Stimulated activated CD8-positive, alpha-beta memory T cell treated with anti-CD3 and anti-CD28 coated beads, Interleukin-7, amount 100 ng/mL, for 48 hours (primary cell): Measurements from ENCODE around the gene SHH.
A peak's percentile ranks its signal among the peaks of the same experiment; 100 is the strongest.

Experiments
- DNase-seq, 2 donors: peaks; one replicate each; pipeline ENCODE4 v3.0.0-alpha.2; 2020; ENCODE audit warnings: low read depth in 1 of 2; ENCODE audit errors: extremely low read depth in 1 of 2

Gene SHH

GRCh38 chr7:155807789-155808548 lies 4.3 kb downstream of the SHH start:
- no peak for DNase-seq

DNA sequence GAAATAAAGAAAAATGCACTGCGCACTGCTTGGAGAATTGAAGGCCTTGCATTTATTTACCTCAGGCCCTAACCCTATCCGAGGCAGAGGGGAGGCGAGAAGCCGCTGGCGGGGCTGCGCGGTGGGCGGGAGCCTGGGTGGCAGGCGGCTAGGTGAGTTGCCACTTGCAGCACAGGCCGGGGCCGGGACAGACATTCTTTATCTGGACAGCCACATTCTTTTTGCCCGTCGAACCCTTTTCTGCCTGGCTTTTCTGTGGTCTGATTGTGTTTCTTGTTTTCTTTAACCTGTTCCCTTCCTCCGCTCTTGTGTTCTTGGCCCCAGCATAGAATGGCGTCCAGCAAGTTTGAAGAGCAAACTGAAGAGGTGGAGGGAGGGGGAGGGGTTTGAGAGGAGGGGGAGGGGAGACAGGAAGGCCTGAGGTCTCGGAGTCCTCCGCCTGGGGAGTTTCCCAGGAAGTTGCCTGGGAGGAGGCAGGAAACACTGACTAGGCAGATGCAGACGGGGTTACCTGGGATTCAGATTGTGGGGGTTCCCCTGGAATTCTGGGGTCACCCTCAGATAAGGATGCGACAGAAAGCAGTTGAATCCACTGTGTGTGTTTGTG lies 5.1 kb downstream of the SHH start:
- no peak for DNase-seq

- DNase-seq: no peak
Observed at GRCh38 chr7:155806096-155806871, 6.0 kb downstream of the SHH start.

DNA sequence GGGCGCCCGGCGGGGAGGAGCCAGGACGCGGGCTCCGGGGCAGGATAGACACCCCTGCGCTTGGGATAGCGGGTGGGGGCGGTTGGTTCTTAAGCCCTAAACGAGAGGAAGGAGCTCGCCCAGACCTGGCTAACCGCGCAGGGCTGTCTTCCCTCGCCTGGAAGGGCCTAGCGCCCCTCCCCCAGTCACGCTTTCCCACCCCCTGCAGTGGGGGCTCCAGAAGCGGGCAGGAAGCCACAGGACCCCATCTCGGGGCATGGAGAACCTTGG lies 6.5 kb downstream of the SHH start:
- DNase-seq: no peak

GRCh38 chr7:155804897-155805825 lies 7.1 kb downstream of the SHH start:
- DNase-seq: peak in 1 of 2 donors; percentile 42

GRCh38 chr7:155804431-155804831 lies 7.8 kb downstream of the SHH start:
- no peak for DNase-seq

DNA sequence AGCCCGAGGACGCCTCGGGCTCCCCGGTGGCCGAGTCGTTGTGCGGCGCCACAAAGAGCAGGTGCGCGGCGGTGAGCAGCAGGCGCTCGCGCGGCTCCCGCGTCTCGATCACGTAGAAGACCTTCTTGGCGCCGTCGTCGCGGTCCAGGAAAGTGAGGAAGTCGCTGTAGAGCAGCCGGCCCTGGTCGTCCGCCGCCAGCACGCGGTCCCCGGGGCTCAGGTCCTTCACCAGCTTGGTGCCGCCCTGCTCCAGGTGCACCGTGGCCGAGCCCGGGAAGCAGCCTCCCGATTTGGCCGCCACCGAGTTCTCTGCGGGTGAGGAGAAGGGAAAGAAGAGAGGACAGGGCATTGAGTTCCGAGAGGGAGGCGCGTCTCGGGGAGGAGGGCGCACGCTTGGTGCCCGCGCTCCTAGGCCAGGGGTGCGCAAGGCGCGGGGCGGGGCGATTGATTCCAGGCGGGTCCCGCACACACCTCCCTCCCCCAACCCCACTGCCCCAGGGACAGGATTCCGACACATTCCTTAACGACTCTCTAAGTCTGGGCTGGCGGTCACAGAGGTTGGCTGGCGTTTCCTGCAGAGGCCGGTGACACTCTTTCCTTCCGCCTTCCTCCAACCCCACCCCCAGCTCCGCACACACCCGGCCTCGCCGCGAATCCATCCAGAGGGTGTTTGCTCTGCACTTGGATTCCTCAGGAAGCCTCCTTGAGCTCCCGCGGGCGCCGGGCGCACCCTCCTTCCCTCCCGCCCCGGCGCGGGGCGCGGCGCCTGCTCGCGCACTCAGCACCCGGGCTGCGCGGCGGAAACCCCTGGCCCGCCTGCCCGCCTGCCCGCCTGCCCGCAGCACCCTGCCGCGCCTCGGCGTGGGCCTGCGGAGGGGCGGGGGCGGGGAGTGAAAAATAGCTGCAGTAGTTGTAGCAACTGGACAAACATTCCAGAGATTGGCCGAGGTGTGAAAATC lies 8.6 kb downstream of the SHH start:
- no peak for DNase-seq

GRCh38 chr7:155802906-155803417 lies 9.3 kb downstream of the SHH start:
- DNase-seq: no peak

DNA sequence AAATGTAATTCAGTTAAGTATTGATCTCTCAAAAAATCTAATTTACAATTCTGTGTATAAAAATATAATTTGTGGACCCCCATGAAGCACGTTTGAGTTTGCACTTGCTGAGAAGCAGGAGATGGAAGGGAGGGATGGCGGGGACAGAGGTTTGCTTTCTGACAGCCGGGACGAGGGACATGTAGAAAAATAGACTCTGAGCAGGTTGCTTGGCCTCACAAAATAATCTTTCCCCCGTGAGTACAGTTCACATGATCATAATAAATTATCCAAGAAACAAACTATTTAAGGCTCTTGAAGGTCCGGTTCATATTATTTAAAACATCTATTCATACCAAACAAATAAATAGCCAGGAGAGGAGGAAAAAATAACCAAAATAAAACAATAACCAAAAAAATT lies 10.0 kb downstream of the SHH start:
- no peak for DNase-seq

- no peak for DNase-seq
Observed at GRCh38 chr7:155800741-155801267, 11.5 kb downstream of the SHH start.

- DNase-seq: no peak
Observed at GRCh38 chr7:155800301-155800700, 12.0 kb downstream of the SHH start.

DNA sequence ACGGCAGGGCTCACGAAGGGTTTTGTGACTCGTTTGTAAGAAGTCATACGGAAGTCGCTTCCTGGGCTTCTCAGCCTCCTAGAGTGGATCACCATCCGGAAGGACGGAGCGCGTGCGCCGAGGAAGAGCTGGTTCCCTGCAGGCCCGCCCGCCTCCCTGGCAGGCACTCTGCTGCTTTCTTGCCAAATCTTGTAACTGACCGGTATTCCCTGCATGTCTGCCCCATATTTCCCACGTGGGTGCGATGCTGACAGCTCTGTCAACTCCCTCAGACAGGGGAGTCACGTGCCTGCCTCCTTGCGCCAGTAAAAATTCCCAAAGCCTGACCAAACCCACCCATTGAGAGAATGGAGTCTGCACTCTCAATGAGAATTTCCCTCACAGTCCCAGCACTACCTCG lies 12.7 kb downstream of the SHH start:
- no peak for DNase-seq

GRCh38 chr7:155798673-155799439 lies 13.4 kb downstream of the SHH start:
- no peak for DNase-seq

GRCh38 chr7:155797262-155798250 lies 14.7 kb downstream of the SHH start:
- no peak for DNase-seq

- peak in 1 of 2 donors; percentile 26 for DNase-seq
Observed at GRCh38 chr7:155796381-155797261, 15.6 kb downstream of the SHH start.

DNA sequence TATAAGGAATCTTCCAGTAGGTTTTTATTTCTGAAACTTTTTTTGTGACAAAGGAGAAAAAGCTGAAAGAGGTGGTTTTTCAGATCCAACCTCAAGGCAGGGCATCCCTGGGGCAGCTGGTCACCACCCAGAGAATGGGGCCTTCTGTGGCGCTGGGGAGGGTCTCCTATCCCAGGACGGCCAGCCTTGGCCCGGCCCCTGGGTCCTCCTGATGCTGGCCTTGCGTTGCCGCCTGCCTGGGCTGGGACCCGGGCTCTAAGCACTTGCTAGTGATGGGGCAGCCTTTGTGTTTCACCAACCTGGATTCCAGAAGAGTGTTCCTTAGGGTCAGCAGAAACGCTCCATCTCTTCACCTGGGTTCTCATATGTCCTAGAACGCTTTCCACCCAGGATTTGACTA lies 16.3 kb downstream of the SHH start:
- no peak for DNase-seq

DNA sequence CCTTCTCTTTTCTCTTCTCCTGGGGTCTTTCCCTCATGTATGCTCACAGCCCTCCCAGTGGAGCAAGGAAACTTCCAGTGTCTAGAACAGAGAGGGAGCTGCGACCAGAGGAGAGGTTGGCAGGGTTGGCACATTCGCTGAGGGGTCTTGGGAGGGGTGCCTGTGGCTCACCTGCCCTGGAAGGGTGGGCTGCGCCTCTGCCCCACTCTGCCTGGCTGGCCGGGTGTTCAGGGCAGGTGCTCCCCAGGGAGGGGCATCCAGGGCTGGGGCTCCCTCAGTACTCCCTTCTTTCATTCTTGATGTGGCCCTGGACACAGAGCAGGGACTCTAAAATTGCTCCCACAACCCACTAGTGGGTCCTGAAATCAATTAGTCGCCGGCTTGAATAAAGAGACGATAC lies 16.9 kb downstream of the SHH start:
- no peak for DNase-seq
